Kidney capillary endothelial cell (primary cell): ENCODE data around the gene PAPPA.

Source experiments
- DNase-seq: peaks from one replicate; pipeline ENCODE4 v3.0.0-alpha.2; 2018; ENCODE audit warnings: low spot score

The PAPPA gene

GRCh38 chr9:116349684-116350083 is 196.1 kb downstream of the PAPPA start:
- DNase-seq: no peak

- DNase-seq: no peak
These were observed 196.6 kb downstream of the PAPPA start for GRCh38 chr9:116350213-116350612.

GRCh38 chr9:116352958-116353357 is 199.4 kb downstream of the PAPPA start:
- no peak for DNase-seq

- no peak for DNase-seq
These were observed 201.7 kb downstream of the PAPPA start for GRCh38 chr9:116355153-116355921.

- DNase-seq: no peak
These were observed 204.7 kb downstream of the PAPPA start for GRCh38 chr9:116358251-116358650.

- no peak for DNase-seq
These were observed 206.4 kb downstream of the PAPPA start for GRCh38 chr9:116360016-116360415.

- no peak for DNase-seq
These were observed 207.4 kb downstream of the PAPPA start for GRCh38 chr9:116360989-116361388.

- no peak for DNase-seq
These were observed 208.0 kb downstream of the PAPPA start for GRCh38 chr9:116361547-116361946.

GRCh38 chr9:116362493-116362892 is 208.9 kb downstream of the PAPPA start:
- DNase-seq: no peak

GRCh38 chr9:116365056-116365471 is 211.5 kb downstream of the PAPPA start:
- no peak for DNase-seq

- no peak for DNase-seq
These were observed 212.7 kb downstream of the PAPPA start for GRCh38 chr9:116366241-116366640.

GRCh38 chr9:116368680-116369079 is 215.1 kb downstream of the PAPPA start:
- DNase-seq: no peak

GRCh38 chr9:116369706-116370105 is 216.1 kb downstream of the PAPPA start:
- no peak for DNase-seq

- no peak for DNase-seq
These were observed 217.0 kb downstream of the PAPPA start for GRCh38 chr9:116370556-116370955.

GRCh38 chr9:116372081-116372673 is 218.6 kb downstream of the PAPPA start:
- no peak for DNase-seq

GRCh38 chr9:116372786-116373185 is 219.2 kb downstream of the PAPPA start:
- no peak for DNase-seq

GRCh38 chr9:116377179-116377798 is 223.7 kb downstream of the PAPPA start:
- DNase-seq: peak; percentile 61

- DNase-seq: no peak
These were observed 225.3 kb downstream of the PAPPA start for GRCh38 chr9:116378873-116379272.

GRCh38 chr9:116379821-116380220 is 226.2 kb downstream of the PAPPA start:
- DNase-seq: no peak

- DNase-seq: no peak
These were observed 227.0 kb downstream of the PAPPA start for GRCh38 chr9:116380496-116380995.

GRCh38 chr9:116381350-116381749 is 227.8 kb downstream of the PAPPA start:
- DNase-seq: no peak

- no peak for DNase-seq
These were observed 228.5 kb downstream of the PAPPA start for GRCh38 chr9:116382053-116382452.

GRCh38 chr9:116383133-116383532 is 229.5 kb downstream of the PAPPA start:
- DNase-seq: no peak
